H1 (cell line): ENCODE results near the gene PSME1. TPM values are rescaled to one million over a fixed set of nuclear protein-coding genes. Genes with fewer than 3 reads are reported as not detected.

Source experiments
- ASH2L ChIP-seq: fragments of 200-600, 300-600 bp; sonication (generic); IDR thresholded peaks from one replicate; pipeline ENCODE4 v1.7.1; 2017; ENCODE audit warnings: low read length
- BCL11A ChIP-seq, 2 experiments: IDR thresholded peaks; one replicate each; pipeline ENCODE4 v1.6.1; 2011; ENCODE audit warnings: low read depth in 2 of 2, low read length in 2 of 2, mild to moderate bottlenecking in 2 of 2
- CBX5 ChIP-seq: fragments of 300-800, 300-1000 bp; sonication (generic); IDR thresholded peaks from 2 replicates; pipeline ENCODE4 v1.7.1; 2016; ENCODE audit warnings: antibody characterized with exemption, low read length, low read depth
- CEBPB ChIP-seq: IDR thresholded peaks from 2 replicates; pipeline ENCODE4 v1.6.1; 2012; ENCODE audit warnings: low read depth, low read length
- CHD2 ChIP-seq: IDR thresholded peaks from 2 replicates; pipeline ENCODE4 v1.6.1; 2012; ENCODE audit warnings: low read length, improper control_type of control experiment
- POU5F1 ChIP-seq: IDR thresholded peaks from 2 replicates; pipeline ENCODE4 v1.6.1; 2011; ENCODE audit warnings: low read depth, mild to moderate bottlenecking, low read length, moderate library complexity
- SUZ12 ChIP-seq: fragments of 200-600 bp; sonication (generic); IDR thresholded peaks from 2 replicates; pipeline ENCODE4 v1.6.1; 2012; ENCODE audit warnings: mild to moderate bottlenecking, inconsistent platforms, low read length, moderate library complexity, mixed read lengths
- TBP ChIP-seq: IDR thresholded peaks from 2 replicates; pipeline ENCODE4 v1.6.1; 2011; ENCODE audit warnings: low read depth, low read length, improper control_type of control experiment
- polyA plus RNA-seq, 7 experiments: library from polyadenylated mRNA; depleted of rRNA in 3 of 7; stranded (reverse) in 5 of 7; unstranded in 2 of 7; fragments of >200 nt in 5 of 7; fragments of 200-250 nt in 2 of 7; gene quantifications; 1 replicate in 5 of 7; 2 replicates in 1 of 7; 4 replicates in 1 of 7; pipeline versions ENCODE4 v1.2.1 to v1.2.3, GENCODE V29; 2011 to 2013; ENCODE audit warnings: missing spikeins in 2 of 7, mixed read lengths in 2 of 7
- total RNA-seq: library from RNA; stranded (reverse); fragmentation: NEBNext Ultra II Directional; extraction: Animal tissue kit (Norgen Biotek cat#: 25700); gene quantifications from 2 replicates; pipeline ENCODE4 v1.2.1, GENCODE V29; 2021

The PSME1 gene
- total and polyA plus RNA-seq, 2 of the 8 experiments (the other 6 are each of a cell fraction or from before 2014, with no cell fraction given) = 74.9 to 85.9 TPM

DNA sequence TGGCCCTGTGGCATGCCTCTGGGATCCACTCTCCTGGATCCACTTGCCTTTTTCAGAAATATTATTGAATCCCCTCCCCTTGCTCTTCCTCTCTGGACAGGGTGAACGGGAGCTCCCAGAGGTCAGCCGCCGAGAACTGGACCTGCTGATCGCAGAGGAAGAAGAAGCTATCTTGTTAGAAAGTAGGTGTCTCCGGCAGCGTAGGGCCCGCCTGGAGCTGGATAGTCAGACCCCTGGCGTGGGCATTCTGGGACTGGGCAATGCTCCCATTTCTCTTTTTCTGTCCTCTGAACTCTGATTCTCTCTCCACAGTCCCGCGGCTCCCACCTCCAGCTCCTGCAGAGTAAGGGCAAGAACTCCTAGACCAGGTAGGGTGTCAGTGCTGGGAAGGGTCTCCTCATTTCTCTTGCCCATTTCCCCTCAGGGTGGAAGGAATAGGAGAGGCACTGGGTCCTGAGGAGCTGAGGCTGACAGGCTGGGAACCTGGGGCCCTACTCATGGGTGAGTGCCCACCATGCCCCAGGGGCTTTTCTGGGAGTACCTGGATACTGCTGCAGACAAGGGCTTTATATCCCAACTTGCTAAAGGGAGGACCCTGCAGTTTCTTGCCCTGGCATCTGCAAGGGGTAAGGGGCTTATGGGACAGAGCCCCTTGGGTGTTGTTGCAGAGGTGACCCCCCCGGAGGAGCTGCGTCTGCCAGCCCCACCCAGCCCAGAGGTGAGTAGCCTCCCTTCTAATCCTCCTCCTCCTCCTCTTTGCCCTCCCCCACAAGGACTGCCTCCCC, 41.2 kb downstream of the PSME1 start (continued):
- TF ChIP-seq TBP (no peak), POU5F1 (no peak), CEBPB (no peak), ASH2L (no peak), CHD2 (no peak), CBX5 (no peak), SUZ12 (no peak), BCL11A (IDR thresholded peaks at IDR 0.05; ENCODE audit: low read depth in 2 of 2, low read length in 2 of 2) (no peak)
